HepG2 (cell line): ENCODE measurements around the gene HERC4. TPM values are rescaled to one million over a fixed set of nuclear protein-coding genes. Genes with fewer than 3 reads are reported as not detected.

ENCODE experiments used
- ATF2 ChIP-seq: sonication (generic); formaldehyde crosslinking; IDR thresholded peaks from 2 replicates; pipeline ENCODE4 v1.4.0; 2020; ENCODE audit warnings: missing genetic modification reagents
- CCDC6 ChIP-seq: sonication (generic); formaldehyde crosslinking; IDR thresholded peaks from 2 replicates; pipeline ENCODE4 v1.8.1; 2022; ENCODE audit warnings: mild to moderate bottlenecking, missing genetic modification reagents, moderate library complexity
- EEA1 ChIP-seq: sonication (generic); formaldehyde crosslinking; IDR thresholded peaks from 2 replicates; pipeline ENCODE4 v1.5.1; 2020; ENCODE audit warnings: mild to moderate bottlenecking, missing genetic modification reagents, borderline replicate concordance
- GMEB1 ChIP-seq: sonication (generic); formaldehyde crosslinking; IDR thresholded peaks from 2 replicates; pipeline ENCODE4 v1.5.1; 2020; ENCODE audit warnings: missing genetic modification reagents, mild to moderate bottlenecking, borderline replicate concordance
- HINFP ChIP-seq: sonication (generic); formaldehyde crosslinking; IDR thresholded peaks from 2 replicates; pipeline ENCODE4 v1.4.0; 2020; ENCODE audit warnings: low read depth, mild to moderate bottlenecking, missing genetic modification reagents
- MYNN ChIP-seq: sonication (generic); formaldehyde crosslinking; IDR thresholded peaks from 2 replicates; pipeline ENCODE4 v1.4.0; 2020; ENCODE audit warnings: mild to moderate bottlenecking, low read depth, missing genetic modification reagents
- SOX5 ChIP-seq: IDR thresholded peaks from 2 replicates; pipeline ENCODE4 v1.6.1; 2016; ENCODE audit warnings: borderline replicate concordance
- TSC22D2 ChIP-seq: sonication (generic); formaldehyde crosslinking; IDR thresholded peaks from 2 replicates; pipeline ENCODE4 v1.5.1; 2020; ENCODE audit warnings: missing genetic modification reagents, mild to moderate bottlenecking, borderline replicate concordance
- ZBTB49 ChIP-seq: sonication (generic); formaldehyde crosslinking; IDR thresholded peaks from 2 replicates; pipeline ENCODE4 v1.4.0; 2020; ENCODE audit warnings: missing genetic modification reagents, borderline replicate concordance
- ZNF224 ChIP-seq: sonication (generic); formaldehyde crosslinking; IDR thresholded peaks from 2 replicates; pipeline ENCODE4 v1.5.0; 2020; ENCODE audit warnings: mild to moderate bottlenecking, missing genetic modification reagents
- ZNF430 ChIP-seq: sonication (generic); formaldehyde crosslinking; IDR thresholded peaks from 2 replicates; pipeline ENCODE4 v1.9.0; 2021; ENCODE audit warnings: mild to moderate bottlenecking, missing genetic modification reagents
- ZNF552 ChIP-seq: sonication (generic); formaldehyde crosslinking; IDR thresholded peaks from 2 replicates; pipeline ENCODE4 v1.9.0; 2022; ENCODE audit warnings: missing genetic modification reagents, mild to moderate bottlenecking, borderline replicate concordance
- ZNF639 ChIP-seq: conservative IDR thresholded peaks from 2 replicates; pipeline ENCODE4 v1.6.1; 2018; ENCODE audit warnings: missing genetic modification reagents
- ZNF800 ChIP-seq: sonication (generic); formaldehyde crosslinking; IDR thresholded peaks from 2 replicates; pipeline ENCODE4 v1.4.0; 2020; ENCODE audit warnings: missing genetic modification reagents
- ZUFSP ChIP-seq: sonication (generic); formaldehyde crosslinking; IDR thresholded peaks from 2 replicates; pipeline ENCODE4 v1.9.0; 2021; ENCODE audit warnings: missing genetic modification reagents, mild to moderate bottlenecking, borderline replicate concordance
- polyA plus RNA-seq, 8 experiments: library from polyadenylated mRNA; depleted of rRNA in 3 of 8; stranded (reverse) in 7 of 8; unstranded in 1 of 8; fragments of >200 nt; fragmentation: Illumina TruSeq in 4 of 8; extraction: Trizol in 4 of 8; gene quantifications; 2 replicates each; pipeline versions ENCODE4 v1.2.1 to v1.2.3, GENCODE V29; 2011 to 2016; ENCODE audit warnings: low read depth in 4 of 8, missing spikeins in 1 of 8, mixed read lengths in 1 of 8; ENCODE audit not compliant: insufficient read depth in 1 of 8
- total RNA-seq, 5 experiments: library from RNA; depleted of rRNA; stranded (reverse); fragments of >200 nt; fragmentation: Illumina TruSeq; extraction: Trizol; gene quantifications; 2 replicates each; pipeline ENCODE4 v1.2.3, GENCODE V29; 2016; ENCODE audit warnings: low read depth in 1 of 5

Gene HERC4
- total and polyA plus RNA-seq, 2 of the 13 experiments (the other 11 are each of a cell fraction or from before 2014, with no cell fraction given), result 9.8 to 20.2 TPM

GRCh38 chr10:67884313-67884841 is 190.7 kb downstream of the HERC4 start, which contains the start of gene SIRT1 (continued):
- TF ChIP-seq ZNF552 (CRISPR knock-in tag) (no peak; the same call in 1 of the 2 replicates), ZUFSP (CRISPR knock-in tag) (no peak), HINFP (CRISPR knock-in tag) (no peak), MYNN (CRISPR knock-in tag) (0 out of 2 replicates have a peak, but pooled peaks have one; percentile 82), ATF2 (peak; percentile 41; the same call in 1 of the 2 replicates), SOX5 (peak; percentile 86), ZNF430 (CRISPR knock-in tag) (peak; percentile 94), ZBTB49 (CRISPR knock-in tag) (0 out of 2 replicates have a peak, but pooled peaks have one; percentile 25), EEA1 (no peak), ZNF224 (0 out of 2 replicates have a peak, but pooled peaks have one; percentile 77), CCDC6 (CRISPR knock-in tag) (peak; percentile 73; the same call in 1 of the 2 replicates), ZNF800 (peak; percentile 53; the same call in 1 of the 2 replicates), GMEB1 (CRISPR knock-in tag) (peak; percentile 82), TSC22D2 (peak; percentile 86), ZNF639 (CRISPR knock-in tag) (peak; percentile 37; the same call in 1 of the 2 replicates)
